Activated T-cell treated with anti-CD3 and anti-CD28 coated beads for 1 hour (primary cell): ENCODE data around the gene CBX4.

Source experiments
- DNase-seq: peaks from one replicate; pipeline ENCODE4 v3.0.0-alpha.2; 2020; ENCODE audit warnings: low read depth

The CBX4 gene

GRCh38 chr17:79799174-79799537 is 40.1 kb downstream of the CBX4 start:
- DNase-seq, result no peak

GRCh38 chr17:79798299-79799173 is 40.7 kb downstream of the CBX4 start:
- no peak for DNase-seq

- DNase-seq, result no peak
These were observed 41.5 kb downstream of the CBX4 start for GRCh38 chr17:79797492-79798298.

GRCh38 chr17:79796763-79797491 is 42.3 kb downstream of the CBX4 start, which contains the start of gene CBX8:
Gene CBX8, minus strand, starts transcription at chr17:79797077. Its CDS starts 79 bp downstream, at chr17:79796998.
- DNase-seq, result peak; percentile 97

GRCh38 chr17:79796444-79796762 is 42.8 kb downstream of the CBX4 start:
- no peak for DNase-seq

- DNase-seq, result no peak
These were observed 43.3 kb downstream of the CBX4 start for GRCh38 chr17:79795795-79796443.

- DNase-seq, result no peak
These were observed 44.4 kb downstream of the CBX4 start for GRCh38 chr17:79794659-79795511.

GRCh38 chr17:79793924-79794304 is 45.3 kb downstream of the CBX4 start:
- no peak for DNase-seq

GRCh38 chr17:79792984-79793923 is 46.0 kb downstream of the CBX4 start:
- DNase-seq, result no peak

- DNase-seq, result no peak
These were observed 46.8 kb downstream of the CBX4 start for GRCh38 chr17:79792341-79792871.

- no peak for DNase-seq
These were observed 47.5 kb downstream of the CBX4 start for GRCh38 chr17:79791735-79792161.

- DNase-seq, result no peak
These were observed 48.2 kb downstream of the CBX4 start for GRCh38 chr17:79790805-79791734.

GRCh38 chr17:79789943-79790804 is 49.1 kb downstream of the CBX4 start:
- DNase-seq, result no peak

GRCh38 chr17:79788989-79789942 is 50.0 kb downstream of the CBX4 start:
- DNase-seq, result no peak

GRCh38 chr17:79788455-79788854 is 50.8 kb downstream of the CBX4 start:
- DNase-seq, result no peak

- no peak for DNase-seq
These were observed 52.2 kb downstream of the CBX4 start for GRCh38 chr17:79786930-79787643.
